Measurements from ENCODE around the gene GBF1.

Gene GBF1

GRCh38 chr10:102396730-102397151 lies 151.4 kb downstream of the GBF1 start:
- DNase-seq, result no peak

GRCh38 chr10:102397222-102398171 lies 152.2 kb downstream of the GBF1 start:
- DNase-seq, result no peak

GRCh38 chr10:102398172-102399020 lies 153.1 kb downstream of the GBF1 start:
- DNase-seq, result no peak

- DNase-seq, result peak; percentile 97
Measured at GRCh38 chr10:102399217-102400021, 154.1 kb downstream of the GBF1 start.

- no peak for DNase-seq
Measured at GRCh38 chr10:102400076-102400475, 154.7 kb downstream of the GBF1 start.

- DNase-seq, result no peak
Measured at GRCh38 chr10:102400598-102401341, 155.4 kb downstream of the GBF1 start.

- no peak for DNase-seq
Measured at GRCh38 chr10:102401342-102401654, 156.0 kb downstream of the GBF1 start.

GRCh38 chr10:102401735-102402511 lies 156.6 kb downstream of the GBF1 start:
- DNase-seq, result peak; percentile 95

- DNase-seq, result no peak
Measured at GRCh38 chr10:102402512-102402896, 157.2 kb downstream of the GBF1 start.

GRCh38 chr10:102403115-102403514 lies 157.8 kb downstream of the GBF1 start:
- DNase-seq, result no peak

- DNase-seq, result no peak
Measured at GRCh38 chr10:102404361-102405107, 159.2 kb downstream of the GBF1 start.

- DNase-seq, result no peak
Measured at GRCh38 chr10:102405108-102405571, 159.8 kb downstream of the GBF1 start.

GRCh38 chr10:102405632-102406031 lies 160.3 kb downstream of the GBF1 start:
- DNase-seq, result peak; percentile 33

- no peak for DNase-seq
Measured at GRCh38 chr10:102406815-102407214, 161.5 kb downstream of the GBF1 start.

- DNase-seq, result no peak
Measured at GRCh38 chr10:102407425-102408130, 162.2 kb downstream of the GBF1 start.

GRCh38 chr10:102408131-102408727 lies 162.9 kb downstream of the GBF1 start:
- no peak for DNase-seq

- peak; percentile 61 for DNase-seq
Measured at GRCh38 chr10:102408728-102409603, 163.6 kb downstream of the GBF1 start.
